ENCODE data around the gene GRM2.
A peak's percentile ranks its signal among the peaks of the same experiment; 100 is the strongest.
"Not testable (repeated sequence)": the region's sequence is repeated elsewhere in the genome, so short reads cannot be mapped to it uniquely, and the experiment has no call there.

GRM2 gene

DNA sequence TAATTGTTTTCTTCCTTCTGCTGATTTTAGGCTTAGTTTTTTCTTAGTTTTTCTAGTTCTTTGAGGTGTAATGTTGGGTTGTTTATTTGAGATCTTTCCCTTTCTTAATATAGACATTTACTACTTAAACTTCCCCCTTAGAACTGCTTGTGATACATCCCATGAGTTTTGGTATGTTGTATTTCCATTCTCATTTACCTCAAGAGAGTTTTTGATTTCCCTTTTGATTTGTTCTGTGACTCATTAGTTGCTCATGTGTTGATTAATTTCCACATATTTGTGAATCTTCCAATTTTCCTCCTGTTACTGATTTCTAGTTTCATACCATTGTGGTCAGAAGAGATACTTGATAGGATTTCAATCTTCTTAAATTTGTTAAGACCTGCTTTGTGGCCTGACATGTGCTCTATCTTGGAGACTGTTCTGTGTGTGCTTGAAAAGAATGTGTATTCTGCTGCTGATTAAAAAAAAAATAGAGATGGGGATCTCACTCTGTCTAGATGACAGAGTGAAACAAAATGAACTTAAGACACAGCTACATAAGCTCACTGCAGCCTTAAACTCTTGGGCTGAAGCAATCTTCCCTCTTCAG, 22.3 kb downstream of the GRM2 start:
- peak; percentile 3 for DNase-seq

DNA sequence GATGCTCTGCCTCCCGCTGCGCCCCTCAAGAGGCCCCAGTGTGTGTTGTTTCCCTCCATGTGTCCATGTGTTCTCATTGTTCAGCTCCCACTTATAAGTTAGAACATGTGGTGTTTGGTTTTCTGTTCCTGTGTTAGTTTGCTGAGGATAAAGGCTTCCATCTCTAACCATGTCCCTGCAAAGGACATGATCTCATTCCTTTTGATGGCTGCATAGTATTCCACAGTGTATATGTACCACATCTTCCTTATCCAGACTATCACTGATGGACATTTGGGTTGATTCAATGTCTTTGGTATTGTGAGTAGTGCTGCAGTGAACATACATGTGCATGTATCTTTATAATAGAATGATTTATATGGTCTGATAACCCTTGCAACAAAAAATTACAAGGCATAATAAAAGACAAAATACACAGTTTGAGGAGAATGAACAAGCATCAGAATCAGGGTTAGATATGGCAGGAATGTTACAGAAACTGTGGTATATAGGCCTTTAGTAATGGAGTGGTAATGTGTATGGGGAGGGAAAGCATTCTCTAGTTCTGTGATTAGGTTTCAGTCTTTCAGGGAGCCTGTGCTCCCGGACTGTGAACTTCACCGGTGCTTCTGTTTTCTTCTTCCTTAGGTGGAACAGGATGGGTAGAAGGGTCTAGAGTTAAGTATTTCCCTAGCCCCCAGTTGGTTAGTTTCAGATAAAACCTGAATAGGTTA, 27.1 kb downstream of the GRM2 start:
- no peak for DNase-seq

DNA sequence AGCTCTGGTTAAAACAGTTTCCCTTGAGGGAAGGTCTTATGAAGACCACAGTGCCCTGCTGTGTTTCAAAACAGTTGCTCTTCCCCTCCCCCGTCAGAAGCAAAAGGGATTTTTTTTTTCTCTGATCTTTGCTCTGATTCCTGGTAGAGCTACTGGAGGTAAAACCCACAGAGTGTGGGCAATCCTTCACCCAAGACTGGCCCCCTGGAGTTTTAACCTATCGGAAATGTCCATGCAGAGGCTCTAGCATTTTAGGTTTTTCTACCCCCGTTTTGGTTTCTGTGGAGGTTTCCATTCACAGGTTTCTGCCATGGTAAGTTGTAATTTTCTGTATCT, 27.7 kb downstream of the GRM2 start:
- DNase-seq, result no peak

DNA sequence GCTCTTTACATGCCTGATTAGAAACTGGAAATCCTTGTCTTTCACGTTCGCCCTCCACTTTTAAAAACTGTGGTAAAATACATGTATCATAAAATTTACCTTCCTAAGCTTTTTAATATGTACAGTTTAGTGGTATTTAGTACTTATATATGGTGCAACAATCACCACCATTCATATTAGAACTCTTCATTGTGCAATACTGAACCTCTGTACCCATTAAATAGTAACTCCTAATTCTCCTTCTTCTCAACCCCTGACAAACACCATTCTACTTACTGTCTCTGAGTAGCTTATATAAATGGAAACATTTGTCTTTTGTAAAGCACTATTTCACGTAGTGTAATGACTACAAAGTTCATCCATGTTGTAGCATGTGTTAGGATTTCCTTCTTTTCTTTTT, 28.2 kb downstream of the GRM2 start:
- no peak for DNase-seq

DNA sequence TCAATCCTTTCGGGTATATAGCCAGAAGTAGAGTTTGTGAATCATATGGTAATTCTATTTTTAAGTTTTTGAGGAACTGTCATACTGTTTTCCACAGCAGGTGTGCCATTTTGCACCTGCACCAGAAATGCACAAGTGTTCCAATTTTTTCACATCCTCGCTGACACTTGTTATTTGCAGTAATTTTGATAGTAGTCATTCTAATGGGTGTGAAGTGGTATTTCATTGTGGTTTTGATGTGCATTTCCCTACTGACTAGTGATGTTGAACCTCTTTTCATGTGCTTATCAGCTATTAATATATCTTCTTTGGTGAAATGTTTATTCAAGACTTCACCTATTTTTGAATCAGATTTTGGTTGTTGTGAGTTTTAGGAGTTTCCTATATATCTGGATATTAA, 29.1 kb downstream of the GRM2 start:
- DNase-seq, result no peak

DNA sequence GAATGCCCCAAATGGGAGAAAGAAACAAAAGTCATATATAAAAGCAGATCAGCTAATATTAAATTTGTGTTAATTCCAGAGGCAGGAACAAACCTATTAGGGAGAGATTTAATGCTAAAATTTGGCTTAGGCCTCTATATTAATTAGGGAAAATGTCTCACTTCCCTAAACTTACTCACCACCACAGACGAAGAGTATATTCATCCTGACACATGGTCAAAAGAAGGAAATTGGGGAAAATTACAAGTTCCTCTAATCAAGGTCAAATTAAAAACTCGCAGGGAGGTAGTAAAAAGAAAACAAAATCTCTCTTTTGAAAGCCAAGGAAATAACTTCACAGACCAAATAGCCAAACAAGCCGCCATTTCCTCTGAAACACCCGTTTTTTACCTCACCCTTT, 32.2 kb downstream of the GRM2 start:
- no peak for DNase-seq

DNA sequence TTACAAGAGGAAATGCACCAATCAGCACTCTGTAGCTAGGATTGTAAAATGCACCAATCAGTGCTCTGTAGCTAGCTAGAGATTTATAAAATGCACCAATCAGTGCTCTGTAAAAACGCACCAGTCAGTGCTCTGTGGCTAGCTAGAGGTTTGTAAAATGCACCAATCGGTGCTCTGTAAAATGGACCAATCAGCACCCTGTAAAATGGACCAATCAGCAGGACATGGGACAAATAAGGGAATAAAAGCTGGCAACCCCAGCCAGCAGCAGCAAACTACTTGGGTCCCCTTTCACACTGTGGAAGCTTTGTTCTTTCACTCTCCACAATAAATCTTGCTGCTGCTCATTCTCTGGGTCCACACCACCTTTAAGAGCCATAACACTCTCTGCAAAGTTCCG, 35.5 kb downstream of the GRM2 start:
- not testable (repeated sequence) for DNase-seq

DNA sequence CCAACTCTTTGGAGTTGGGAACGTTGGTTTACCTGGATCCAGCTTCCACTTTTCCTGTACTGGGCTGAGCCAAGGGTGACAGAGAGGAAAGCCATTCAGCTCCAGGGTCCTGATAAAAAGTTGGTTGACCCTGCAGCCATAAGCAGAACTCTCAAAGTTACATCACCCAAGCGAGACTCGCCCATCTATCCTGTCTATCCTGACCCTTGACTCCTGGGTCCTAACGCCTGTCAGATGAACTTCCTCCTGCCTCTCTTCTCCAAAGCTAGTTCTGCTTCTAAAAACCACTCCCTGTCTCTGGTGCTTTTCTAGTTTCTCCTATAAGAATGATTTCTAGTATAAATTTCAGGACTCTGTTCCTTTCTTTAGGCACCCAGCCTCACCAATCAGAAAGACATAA, 36.1 kb downstream of the GRM2 start:
- not testable (repeated sequence) for DNase-seq

DNA sequence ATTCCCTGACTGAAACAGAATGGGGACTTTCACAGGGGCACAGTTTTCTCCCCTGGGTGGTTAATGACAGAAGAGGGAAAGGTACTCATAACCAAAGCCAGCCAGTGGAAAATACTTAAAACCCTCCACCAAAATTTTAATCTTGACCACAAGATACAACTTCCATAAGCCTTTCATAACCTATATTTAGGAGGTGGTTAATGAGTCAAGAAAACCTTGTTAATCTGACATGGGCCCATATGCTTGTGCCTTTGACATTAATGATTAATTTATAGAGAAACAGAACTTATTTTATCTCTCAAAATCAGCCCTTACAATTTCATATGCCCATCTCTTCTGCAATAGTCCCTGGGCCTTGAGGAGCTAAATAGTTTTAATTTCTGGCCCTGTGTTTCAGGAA, 41.0 kb downstream of the GRM2 start:
- DNase-seq, result no peak

DNA sequence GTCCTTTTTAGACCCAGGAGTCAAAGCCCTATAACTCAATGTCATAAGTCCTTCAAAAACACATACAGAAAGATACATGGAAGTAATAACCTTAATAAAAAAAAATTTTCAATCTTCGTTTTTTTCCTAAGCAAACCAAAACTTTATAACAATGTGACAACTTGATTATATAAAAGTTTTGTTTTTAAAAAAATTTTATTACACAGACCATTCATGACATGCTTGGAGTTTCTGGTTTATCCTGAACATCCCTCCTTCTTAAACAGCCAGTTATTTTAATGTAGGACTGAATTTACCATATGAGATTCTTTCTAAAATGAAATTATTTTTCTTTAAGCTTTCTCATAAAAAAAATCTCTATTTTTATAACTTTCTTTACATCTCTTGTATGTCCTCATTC, 41.5 kb downstream of the GRM2 start:
- DNase-seq, result no peak

DNA sequence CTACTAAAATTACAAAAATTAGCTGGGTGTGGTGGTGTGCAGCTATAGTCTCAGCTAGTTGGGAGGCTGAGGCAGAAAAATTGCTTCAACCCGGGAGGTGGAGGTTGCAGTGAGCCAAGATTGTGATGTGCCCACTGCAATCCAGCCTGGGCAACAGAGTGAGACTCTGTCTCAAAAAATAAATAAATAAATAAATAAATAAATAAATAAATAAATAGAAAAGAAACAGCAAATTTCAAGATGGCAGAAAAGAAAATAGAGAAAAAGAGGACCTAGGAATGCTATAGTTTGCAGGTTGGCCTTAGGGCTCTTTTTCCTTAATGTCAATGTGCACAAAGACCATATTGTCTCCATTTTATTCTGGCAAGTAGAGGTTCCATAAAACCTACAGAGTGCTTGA, 44.0 kb downstream of the GRM2 start:
- DNase-seq, result no peak

DNA sequence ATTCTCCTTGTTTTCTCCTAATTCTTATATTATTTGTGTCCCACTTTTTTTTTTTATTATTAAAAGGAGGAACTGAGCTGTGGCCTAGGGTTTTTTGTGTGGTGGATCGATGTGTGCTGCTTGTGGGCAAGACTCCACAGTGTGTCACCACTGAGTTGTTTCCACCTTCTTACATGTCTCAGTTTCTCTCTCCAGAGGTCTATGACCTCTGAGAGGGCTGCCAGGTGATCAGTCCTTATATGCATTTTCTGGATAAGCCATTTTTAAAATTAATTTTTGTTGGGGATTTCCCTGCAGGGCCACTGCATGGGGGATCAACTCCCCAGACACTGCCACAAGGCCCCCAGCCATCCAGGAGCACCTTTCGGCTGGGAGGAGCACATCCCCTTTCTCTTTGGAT, 44.4 kb downstream of the GRM2 start:
- no peak for DNase-seq

DNA sequence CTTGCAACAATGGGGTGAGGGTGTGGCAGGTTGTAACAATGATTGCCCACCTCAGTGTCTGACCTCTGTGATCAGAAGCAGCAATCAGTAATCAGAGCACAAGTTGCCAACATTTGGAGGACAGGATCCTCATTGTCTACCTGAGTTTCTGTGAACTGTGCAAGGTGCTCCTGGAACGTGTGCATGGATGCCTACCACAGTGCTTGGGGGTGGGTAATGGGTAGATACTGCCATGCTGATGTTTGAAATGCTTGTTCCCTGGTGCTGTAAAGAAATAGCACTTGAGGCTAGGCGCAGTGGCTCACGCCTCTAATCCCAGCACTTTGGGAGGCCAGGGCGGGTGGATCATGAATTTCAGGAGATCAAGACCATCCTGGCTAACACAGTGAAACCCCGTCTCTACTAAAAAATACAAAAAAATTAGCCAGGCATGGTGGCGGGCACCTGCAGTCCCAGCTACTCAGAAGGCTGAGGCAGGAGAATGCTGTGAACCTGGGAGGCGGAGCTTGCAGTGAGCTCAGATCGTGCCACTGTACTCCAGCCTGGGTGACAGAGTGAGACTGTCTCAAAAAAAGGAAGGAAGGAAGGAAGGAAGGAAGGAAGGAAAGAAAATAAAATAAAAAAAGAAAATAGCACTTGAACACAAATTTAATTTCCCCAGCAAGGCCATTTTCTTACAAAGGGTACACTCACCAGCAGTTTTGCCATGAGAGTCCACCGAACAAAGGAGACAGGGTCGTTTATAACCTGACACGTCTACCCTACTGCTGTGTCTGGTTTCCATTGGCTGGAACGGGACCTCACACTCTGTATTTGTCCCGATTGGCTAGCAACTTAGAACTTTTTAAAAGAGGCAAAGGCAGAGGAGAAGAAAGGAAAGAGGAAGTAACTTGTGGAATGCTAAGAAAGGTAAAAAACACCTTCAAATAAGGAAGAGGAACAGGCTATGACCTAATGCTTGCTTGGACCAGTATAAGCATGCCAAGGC, 47.2 kb downstream of the GRM2 start:
- not testable (repeated sequence) for DNase-seq

DNA sequence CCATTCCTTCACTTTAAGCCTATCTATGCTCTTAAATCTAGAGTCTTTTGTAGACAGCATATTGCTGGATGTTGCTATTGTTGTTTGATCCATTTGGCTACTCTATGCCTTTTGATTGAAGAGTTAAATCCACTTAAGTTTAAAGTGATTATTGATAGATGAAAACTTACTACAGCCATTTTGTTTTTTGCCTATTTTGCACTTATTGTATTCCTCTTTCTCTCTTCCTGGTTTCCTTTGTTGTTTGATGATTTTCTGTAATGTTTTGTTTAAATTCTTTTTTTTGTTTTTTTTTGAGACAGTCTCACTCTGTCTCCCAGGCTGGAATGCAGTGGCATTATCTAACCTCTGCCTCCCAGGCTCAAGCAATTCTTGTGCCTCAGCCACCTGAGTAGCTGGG, 52.3 kb downstream of the GRM2 start:
- DNase-seq, result no peak
